Activated CD4-positive, alpha-beta T cell treated with anti-CD3 and anti-CD28 coated beads for 36 hours (primary cell): ENCODE data around the gene KCNN3. TPM values are rescaled to one million over a fixed set of nuclear protein-coding genes. Genes with fewer than 3 reads are reported as not detected.

Experiments
- ATAC-seq: fragments of 200-7000 bp; cut with Tn5 transposase; one replicate; pipeline ENCODE4 v1.10.0; 2021; ENCODE audit warnings: mild to moderate bottlenecking, moderate library complexity
- CTCF ChIA-PET: fragments of 350-600 bp; sonication (Branson Sonifier 250); formaldehyde crosslinking; loops from one replicate; lab custom pipeline; 2021; ENCODE audit warnings: antibody characterized with exemption; lab: Charles Lee
- POLR2A ChIA-PET: fragments of 350-600 bp; sonication (Branson Sonifier 250); formaldehyde crosslinking; loops from one replicate; lab custom pipeline; 2021; ENCODE audit warnings: antibody characterized with exemption, inconsistent platforms; lab: Charles Lee
- DNase-seq: peaks from one replicate; pipeline ENCODE4 v3.0.0-alpha.2; 2020
- H3K27ac Mint-ChIP-seq: one replicate; pipeline ENCODE4 v1.8.0; 2021; ENCODE audit warnings: mixed read lengths
- H3K27me3 Mint-ChIP-seq: one replicate; pipeline ENCODE4 v1.8.0; 2021; ENCODE audit warnings: mixed read lengths
- H3K36me3 Mint-ChIP-seq: one replicate; pipeline ENCODE4 v1.8.0; 2021; ENCODE audit warnings: low read depth, mixed read lengths
- H3K4me1 Mint-ChIP-seq: one replicate; pipeline ENCODE4 v1.8.0; 2021; ENCODE audit warnings: mixed read lengths
- H3K4me3 Mint-ChIP-seq: one replicate; pipeline ENCODE4 v1.8.0; 2021; ENCODE audit warnings: mild to moderate bottlenecking, moderate library complexity, mixed read lengths
- H3K9me3 Mint-ChIP-seq: one replicate; pipeline ENCODE4 v1.8.0; 2021; ENCODE audit warnings: low read depth, mixed read lengths
- intact Hi-C, 2 experiments: fragments of 100-400 bp; cut with DNase I in 1 of 2; cut with micrococcal nuclease in 1 of 2; formaldehyde crosslinking; loops; one replicate each; pipeline versions ENCODE4 v1.14.2 to v1.15.1; 2022 to 2024; cut with DNase I, micrococcal nuclease
- total RNA-seq, 2 experiments: library from RNA; stranded (reverse); gene quantifications; one replicate each; pipeline ENCODE4 v1.2.3, GENCODE V29; 2021

The KCNN3 gene
- total RNA-seq, 2 experiments from 2014 or later: 0.18 to 0.25 TPM

DNA sequence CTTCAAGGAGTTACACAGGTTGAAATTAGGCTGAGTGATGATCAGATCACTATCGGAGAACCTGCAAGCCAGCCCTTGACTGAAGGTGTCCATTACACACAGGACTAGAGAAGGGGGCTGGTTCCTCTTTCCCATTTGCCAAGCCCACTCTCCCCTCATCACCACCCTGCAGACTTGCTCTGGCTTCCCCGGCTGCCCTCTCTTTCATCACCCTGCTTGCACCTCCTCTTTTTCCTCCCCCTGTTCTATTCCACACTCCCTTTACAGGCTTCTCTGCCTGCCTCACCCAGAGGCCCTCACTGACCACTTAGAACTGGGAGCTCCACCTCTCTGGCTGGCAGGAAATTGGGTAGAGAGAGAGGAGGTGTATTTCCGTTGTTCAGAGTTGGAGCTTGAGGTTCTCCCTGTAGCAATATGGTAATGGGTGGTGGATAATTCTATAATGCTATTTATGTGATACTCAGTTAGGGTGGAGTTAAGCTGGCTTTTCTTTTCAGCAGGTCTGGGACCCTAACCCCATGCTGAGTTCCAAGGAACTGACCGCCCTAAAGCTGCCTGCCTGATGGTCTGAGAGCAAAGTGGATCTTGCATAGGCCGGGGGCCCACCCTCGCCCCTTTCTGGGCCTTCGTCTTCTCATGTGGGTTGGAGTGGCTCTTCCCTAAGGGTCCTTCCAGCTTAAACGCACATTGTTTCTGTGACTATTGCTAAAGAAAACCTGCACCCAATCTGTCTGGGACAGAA is 150.3 kb downstream of the KCNN3 start:
- no peak for DNase-seq
- H3K4me3 Mint-ChIP-seq: no peak overlapping the region
- H3K4me1 Mint-ChIP-seq: peaks cover 24% of the 10 kb centered on the region
- ChIA-PET POLR2A (no interaction called here), CTCF (interaction anchor here (0.6 to 1.4 kb wide), 4 partner anchors 10 to 184 kb away, joined by 3 to 9 read pairs (median 4); no protein-coding TSS in a partner anchor)
- no peaks in the 10 kb centered on the region for H3K9me3 Mint-ChIP-seq
- no peaks in the 10 kb centered on the region for H3K36me3 Mint-ChIP-seq
- H3K27ac Mint-ChIP-seq: no peak overlapping the region
- no peak for ATAC-seq
- intact Hi-C loops: no loop called here
- H3K27me3 Mint-ChIP-seq: no peaks in the 10 kb centered on the region

DNA sequence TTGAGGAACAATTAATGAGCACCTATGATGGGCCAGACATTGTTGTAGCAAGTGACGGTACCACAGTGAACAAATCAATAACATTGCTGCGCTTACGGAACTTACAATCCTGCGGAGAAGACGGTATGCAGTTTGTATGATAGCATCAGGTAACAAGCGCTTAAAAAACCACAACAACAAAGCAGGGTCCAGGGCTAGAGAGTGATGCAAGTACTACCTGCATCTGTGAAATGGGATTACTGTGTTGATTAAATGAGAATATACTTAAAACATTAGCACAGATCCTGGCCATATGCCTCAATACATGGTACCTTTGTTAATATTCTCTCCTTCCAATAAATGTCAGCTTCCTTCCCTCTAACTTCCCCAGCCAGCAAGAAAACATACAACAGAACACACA is 151.5 kb downstream of the KCNN3 start:
- Mint-ChIP-seq H3K4me1 (peaks cover 24% of the 10 kb centered on the region), H3K27ac (no peak overlapping the region), H3K9me3 (no peaks in the 10 kb centered on the region), H3K4me3 (no peak overlapping the region), H3K27me3 (no peaks in the 10 kb centered on the region), H3K36me3 (no peaks in the 10 kb centered on the region)
- DNase-seq: no peak
- intact Hi-C loops: no loop called here
- ChIA-PET CTCF (interaction anchor here (0.5 to 0.6 kb wide), 2 partner anchors 129 to 249 kb away, joined by 3 read pairs; no protein-coding TSS in a partner anchor), POLR2A (no interaction called here)
- ATAC-seq: no peak

DNA sequence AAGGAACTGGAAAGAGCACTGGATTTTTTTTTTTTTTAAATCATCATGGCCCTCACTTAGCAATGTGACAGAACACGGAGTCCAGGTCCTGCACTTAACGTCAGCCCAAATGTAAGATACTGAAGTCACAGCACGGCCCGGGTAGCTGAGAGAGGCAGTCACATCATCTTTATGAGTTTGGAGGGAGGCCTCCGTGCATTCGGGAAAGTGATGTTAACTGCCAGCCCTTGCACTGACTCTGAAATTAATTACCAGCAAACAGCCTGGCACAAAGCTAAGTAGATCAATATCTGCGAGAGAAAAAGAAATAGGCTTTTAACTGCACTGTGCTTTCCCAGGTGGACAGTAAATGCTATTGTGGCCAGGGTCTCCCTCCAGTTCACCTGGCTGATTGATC is 152.6 kb downstream of the KCNN3 start:
- no peaks in the 10 kb centered on the region for H3K36me3 Mint-ChIP-seq
- no peaks in the 10 kb centered on the region for H3K9me3 Mint-ChIP-seq
- H3K27ac Mint-ChIP-seq: no peak overlapping the region
- intact Hi-C loops: no loop called here
- ChIA-PET CTCF (interaction anchor here (0.6 to 1.5 kb wide), 3 partner anchors 48 to 185 kb away, joined by 3 to 4 read pairs (median 3); no protein-coding TSS in a partner anchor), POLR2A (interaction anchor here (0.5 to 0.6 kb wide), 2 partner anchors 223 to 309 kb away, joined by 3 to 5 read pairs; no protein-coding TSS in a partner anchor)
- H3K27me3 Mint-ChIP-seq: no peaks in the 10 kb centered on the region
- H3K4me3 Mint-ChIP-seq: no peak overlapping the region
- peaks cover 24% of the 10 kb centered on the region for H3K4me1 Mint-ChIP-seq
- ATAC-seq: no peak
- DNase-seq: no peak

DNA sequence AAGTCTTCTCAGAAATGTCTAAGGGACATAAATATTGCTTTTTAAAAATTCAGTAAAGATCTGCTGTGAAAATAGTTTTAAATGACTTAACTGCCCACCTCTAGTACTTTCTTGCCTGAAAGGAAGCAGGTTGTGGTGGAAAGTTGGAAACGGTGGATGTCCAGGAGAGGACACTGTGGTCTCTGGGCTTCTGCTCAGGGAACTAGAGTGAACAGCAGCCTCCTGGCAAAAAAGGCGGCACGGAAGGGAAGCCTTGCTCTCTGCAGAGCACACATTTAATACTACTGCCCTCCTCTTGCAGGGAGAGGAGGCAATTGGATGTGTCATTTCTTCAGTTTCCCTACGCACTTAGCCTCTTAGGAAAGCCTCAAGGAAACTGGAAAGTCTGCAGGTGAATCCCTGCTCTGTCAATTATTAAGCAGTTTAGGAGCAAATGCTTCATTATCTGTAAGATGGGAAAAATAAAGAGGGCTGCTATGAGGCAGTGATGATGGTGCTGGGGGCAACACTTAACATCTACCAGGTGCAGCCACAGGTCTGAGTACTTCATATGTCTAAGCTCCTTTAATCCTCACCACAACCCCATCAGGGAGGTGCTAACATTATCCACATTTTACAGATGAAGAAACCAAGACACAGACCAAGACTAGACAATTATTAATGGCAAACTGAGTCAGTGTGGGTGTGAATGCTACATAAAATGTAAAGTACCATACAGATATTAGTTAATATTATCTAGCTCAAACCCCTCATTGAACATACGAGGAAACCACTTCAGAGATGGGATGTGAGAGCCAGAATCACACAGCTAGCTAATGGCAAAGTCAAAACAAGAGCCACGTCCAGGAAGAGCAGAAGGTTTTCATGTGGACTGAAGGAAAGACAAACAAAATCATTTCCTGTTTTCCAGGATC is 153.2 kb downstream of the KCNN3 start:
- H3K27ac Mint-ChIP-seq: no peak overlapping the region
- POLR2A ChIA-PET: interaction anchor here (0.5 kb wide), 1 partner anchor 222 kb away, joined by 5 read pairs; no protein-coding TSS in a partner anchor

DNA sequence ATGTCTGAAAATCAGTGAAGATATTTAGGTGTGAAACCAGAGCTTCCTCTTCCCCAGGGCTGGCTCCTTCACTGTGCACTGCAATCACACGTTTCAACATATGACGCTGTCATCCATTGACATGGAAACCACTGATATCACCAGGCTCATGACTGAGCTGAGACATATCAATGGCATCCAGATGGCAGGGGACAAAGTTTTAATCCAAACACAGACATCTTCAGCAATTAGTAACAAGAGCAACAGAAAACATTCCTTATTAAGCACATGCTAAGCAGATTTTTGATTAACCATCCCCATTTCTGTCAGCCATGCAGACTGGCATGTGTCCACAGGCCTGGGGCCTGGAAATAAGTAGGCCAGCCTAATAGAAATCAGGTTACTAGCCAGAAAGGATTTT is 154.1 kb downstream of the KCNN3 start:
- Mint-ChIP-seq H3K4me3 (no peak overlapping the region), H3K4me1 (peaks cover 16% of the 10 kb centered on the region), H3K9me3 (no peaks in the 10 kb centered on the region), H3K36me3 (no peaks in the 10 kb centered on the region), H3K27ac (no peak overlapping the region), H3K27me3 (no peaks in the 10 kb centered on the region)
- ATAC-seq (peak; percentile 64), DNase-seq (no peak)
- ChIA-PET CTCF (interaction anchor here (0.7 to 0.9 kb wide), 2 partner anchors 14 to 73 kb away, joined by 3 read pairs; no protein-coding TSS in a partner anchor), POLR2A (no interaction called here)
- intact Hi-C loops: no loop called here

More for the DNA sequence above, 153.2 kb downstream of the KCNN3 start:
- H3K4me3 Mint-ChIP-seq: no peak overlapping the region
- intact Hi-C loops: no loop called here
- CTCF ChIA-PET: interaction anchor here (0.6 to 1.5 kb wide), 3 partner anchors 47 to 185 kb away, joined by 3 to 4 read pairs (median 3); no protein-coding TSS in a partner anchor
- DNase-seq (no peak), ATAC-seq (no peak)
- H3K36me3 Mint-ChIP-seq: no peaks in the 10 kb centered on the region
- peaks cover 21% of the 10 kb centered on the region for H3K4me1 Mint-ChIP-seq
- no peaks in the 10 kb centered on the region for H3K27me3 Mint-ChIP-seq
- no peaks in the 10 kb centered on the region for H3K9me3 Mint-ChIP-seq

DNA sequence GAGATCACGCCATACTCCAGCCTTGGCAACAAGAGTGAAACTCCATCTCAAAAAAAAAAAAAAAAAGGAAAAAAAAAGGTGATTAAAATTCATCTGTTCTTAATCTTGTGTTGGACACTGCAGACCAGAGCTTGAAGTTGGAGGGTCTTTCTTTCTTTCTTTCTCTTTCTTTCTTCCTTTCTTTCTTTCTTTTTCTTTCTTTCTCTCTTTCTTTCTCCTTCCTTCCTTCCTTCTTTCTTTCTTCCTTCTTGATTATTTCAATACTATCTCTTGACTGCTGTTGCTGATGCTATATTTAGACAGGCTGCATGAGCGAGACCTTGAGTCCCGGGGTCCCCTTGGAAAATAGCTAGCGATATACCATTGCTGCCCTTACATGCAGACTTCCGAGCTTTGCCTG is 154.7 kb downstream of the KCNN3 start:
- intact Hi-C loops: no loop called here
- Mint-ChIP-seq H3K4me1 (peaks cover 10% of the 10 kb centered on the region), H3K36me3 (no peaks in the 10 kb centered on the region), H3K27ac (no peak overlapping the region), H3K9me3 (no peaks in the 10 kb centered on the region), H3K27me3 (no peaks in the 10 kb centered on the region), H3K4me3 (no peak overlapping the region)
- ChIA-PET POLR2A (no interaction called here), CTCF (interaction anchor here (0.6 to 0.9 kb wide), 5 partner anchors 14 to 215 kb away, joined by 3 to 6 read pairs (median 3); no protein-coding TSS in a partner anchor)
- ATAC-seq (no peak), DNase-seq (no peak)

DNA sequence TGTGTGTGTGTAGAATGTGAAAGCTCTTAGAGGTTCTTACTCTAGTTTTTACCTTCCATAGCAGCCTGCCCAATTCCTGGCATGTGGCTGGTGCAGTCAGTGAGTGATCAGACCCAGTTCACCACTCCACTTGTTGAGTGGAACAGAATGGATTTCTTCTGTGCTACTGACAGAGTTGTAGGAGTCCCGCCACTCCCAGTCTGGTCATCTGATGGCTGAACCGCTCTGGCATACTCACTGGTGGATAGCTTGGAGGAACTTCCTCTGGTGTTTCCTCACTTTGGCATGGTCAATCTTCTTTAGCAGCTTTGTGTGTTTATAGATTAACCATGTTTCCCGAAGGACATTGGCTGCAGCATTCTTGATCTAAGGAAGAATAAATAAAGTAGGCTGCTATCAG is 155.4 kb downstream of the KCNN3 start:
- no peak overlapping the region for H3K27ac Mint-ChIP-seq
- ChIA-PET POLR2A (no interaction called here), CTCF (interaction anchor here (0.6 to 0.9 kb wide), 2 partner anchors 34 to 215 kb away, joined by 4 to 6 read pairs; no protein-coding TSS in a partner anchor)
- peaks cover 3% of the 10 kb centered on the region for H3K4me1 Mint-ChIP-seq
- ATAC-seq: peak; percentile 71
- no peaks in the 10 kb centered on the region for H3K36me3 Mint-ChIP-seq
- H3K27me3 Mint-ChIP-seq: no peaks in the 10 kb centered on the region
- no peaks in the 10 kb centered on the region for H3K9me3 Mint-ChIP-seq
- intact Hi-C loops: loop anchor here in 1 of 2 experiments (1.0 kb wide), 1 partner anchor 46 kb away; no protein-coding TSS in a partner anchor
- no peak overlapping the region for H3K4me3 Mint-ChIP-seq
- peak; percentile 32 for DNase-seq

DNA sequence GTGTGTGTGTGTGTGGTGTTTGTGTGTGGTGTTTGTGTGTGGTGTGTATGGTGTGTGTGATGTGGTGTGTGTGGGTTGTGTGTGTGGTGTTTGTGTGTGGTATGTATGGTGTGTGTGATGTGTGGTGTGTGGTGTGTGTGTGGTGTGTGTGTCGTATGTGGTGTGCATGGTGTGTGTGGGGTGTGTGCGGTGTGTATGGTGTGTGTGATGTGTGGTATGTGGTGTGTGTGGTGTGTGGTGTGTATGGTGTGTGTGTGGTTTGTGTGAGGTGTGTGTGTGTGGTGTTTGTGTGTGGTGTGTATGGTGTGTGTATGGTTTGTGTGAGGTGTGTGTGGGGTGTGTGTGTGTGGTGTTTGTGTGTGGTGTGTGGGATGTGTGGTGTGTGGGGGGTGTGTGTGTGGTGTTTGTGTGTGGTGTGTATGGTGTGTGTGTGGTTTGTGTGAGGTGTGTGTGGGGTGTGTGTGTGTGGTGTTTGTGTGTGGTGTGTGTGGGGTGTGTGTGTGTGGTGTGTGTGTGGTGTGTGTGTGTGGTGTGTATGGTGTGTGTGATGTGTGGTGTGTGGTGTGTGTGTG is 155.9 kb downstream of the KCNN3 start:
- Mint-ChIP-seq H3K36me3 (no peaks in the 10 kb centered on the region), H3K27me3 (no peaks in the 10 kb centered on the region), H3K9me3 (no peaks in the 10 kb centered on the region), H3K27ac (no peak overlapping the region), H3K4me3 (no peak overlapping the region), H3K4me1 (no peaks in the 10 kb centered on the region)
- DNase-seq (no peak), ATAC-seq (no peak)
- CTCF ChIA-PET: no interaction called here
- intact Hi-C loops: loop anchor here in 1 of 2 experiments (1.0 kb wide), 1 partner anchor 46 kb away; no protein-coding TSS in a partner anchor
- POLR2A ChIA-PET: no interaction called here

DNA sequence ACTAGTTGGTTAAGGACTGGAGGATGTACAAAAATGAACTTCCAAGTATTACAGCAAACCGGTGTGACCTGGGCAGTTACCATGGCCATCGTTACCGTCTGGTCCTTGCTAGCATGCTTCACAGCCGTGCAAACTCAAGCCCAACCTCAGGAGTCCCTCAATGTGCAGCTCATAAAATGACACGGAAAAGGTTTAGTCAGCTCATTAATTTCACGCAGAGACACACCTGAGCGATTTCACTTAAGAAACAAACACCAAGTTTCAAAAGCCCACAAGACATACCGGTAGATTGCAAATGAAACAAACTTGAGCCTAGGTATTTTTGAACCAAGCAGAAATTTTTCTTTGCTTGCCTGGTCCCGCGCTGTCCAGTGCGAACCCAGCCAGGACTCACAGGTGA is 157.1 kb downstream of the KCNN3 start:
- Mint-ChIP-seq H3K36me3 (no peaks in the 10 kb centered on the region), H3K9me3 (no peaks in the 10 kb centered on the region), H3K4me1 (no peaks in the 10 kb centered on the region), H3K4me3 (no peak overlapping the region), H3K27me3 (no peaks in the 10 kb centered on the region), H3K27ac (no peak overlapping the region)
- ChIA-PET POLR2A (no interaction called here), CTCF (interaction anchor here (0.6 kb wide), 1 partner anchor 185 kb away, joined by 3 read pairs; no protein-coding TSS in a partner anchor)
- ATAC-seq (no peak), DNase-seq (no peak)
- intact Hi-C loops: no loop called here

DNA sequence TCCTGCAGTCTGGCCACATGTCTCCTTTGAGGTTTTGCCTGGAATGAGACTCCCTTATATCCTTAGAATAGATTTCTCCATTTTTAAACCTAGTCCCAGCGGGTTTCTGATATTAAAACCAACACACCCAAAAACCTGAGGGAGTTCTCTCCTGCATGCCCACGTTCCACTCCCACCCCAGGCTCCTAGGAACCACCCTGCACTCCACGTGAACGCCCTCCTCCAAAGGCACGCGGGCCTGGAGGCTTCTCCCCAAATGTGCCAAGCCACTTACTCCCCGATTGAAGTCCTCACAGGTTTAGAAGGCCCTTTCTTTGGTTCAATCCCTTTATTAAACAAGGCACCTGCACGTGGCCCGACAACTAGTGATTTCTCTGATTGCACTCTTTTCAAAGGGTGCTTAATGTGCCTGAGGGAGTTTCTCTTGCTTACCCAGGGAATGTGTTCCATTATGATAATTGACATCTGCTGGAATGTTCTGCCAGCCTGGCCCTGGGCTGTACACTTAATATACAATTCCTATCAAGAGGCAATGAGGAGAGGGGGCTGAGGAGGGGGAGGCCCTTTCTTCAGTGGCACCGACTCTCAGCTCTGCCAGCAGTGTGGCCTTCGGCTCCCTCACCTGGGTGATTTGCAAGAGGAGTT is 157.8 kb downstream of the KCNN3 start:
- intact Hi-C loops: no loop called here
- DNase-seq: no peak
- Mint-ChIP-seq H3K36me3 (no peaks in the 10 kb centered on the region), H3K4me1 (no peaks in the 10 kb centered on the region), H3K9me3 (no peaks in the 10 kb centered on the region), H3K4me3 (no peak overlapping the region), H3K27ac (no peak overlapping the region), H3K27me3 (no peaks in the 10 kb centered on the region)
- POLR2A ChIA-PET: no interaction called here
- ATAC-seq: no peak
- CTCF ChIA-PET: interaction anchor here (0.6 kb wide), 1 partner anchor 185 kb away, joined by 3 read pairs; no protein-coding TSS in a partner anchor
